ENCODE results near the gene MCTP1. TPM values are rescaled to one million over a fixed set of nuclear protein-coding genes. Genes with fewer than 3 reads are reported as not detected.

MCTP1 gene
- total RNA-seq, 4 donors from 2014 or later, result 5.4 to 22.1 (median 5.8) TPM

DNA sequence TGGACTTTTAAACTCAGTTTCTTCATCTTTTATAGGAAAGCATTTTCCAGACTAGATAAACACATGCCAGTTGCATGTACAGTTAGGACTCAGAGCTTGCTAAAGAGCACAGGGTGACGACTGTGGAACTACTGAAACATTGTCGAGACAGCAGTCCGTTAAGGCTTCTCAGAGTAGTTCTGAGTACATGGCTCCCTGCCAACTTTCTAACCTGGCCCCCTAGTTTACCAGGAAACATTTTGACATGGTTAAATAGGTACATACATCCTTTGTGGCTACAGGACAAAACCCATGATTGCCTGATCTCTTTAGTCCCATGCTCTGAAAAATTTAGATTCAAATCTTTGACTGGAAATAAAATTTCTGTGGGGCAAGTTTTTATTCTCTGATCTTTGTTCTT, 536.7 kb downstream of the MCTP1 start:
- in situ Hi-C loops (cut with MboI; ENCODE audit: low sequenced_read_pairs in 4 of 4), result no loop called here
- TF ChIP-seq POLR2A (IDR thresholded peaks at IDR 0.05), result no peak
- TF ChIP-seq, protein P1, sequence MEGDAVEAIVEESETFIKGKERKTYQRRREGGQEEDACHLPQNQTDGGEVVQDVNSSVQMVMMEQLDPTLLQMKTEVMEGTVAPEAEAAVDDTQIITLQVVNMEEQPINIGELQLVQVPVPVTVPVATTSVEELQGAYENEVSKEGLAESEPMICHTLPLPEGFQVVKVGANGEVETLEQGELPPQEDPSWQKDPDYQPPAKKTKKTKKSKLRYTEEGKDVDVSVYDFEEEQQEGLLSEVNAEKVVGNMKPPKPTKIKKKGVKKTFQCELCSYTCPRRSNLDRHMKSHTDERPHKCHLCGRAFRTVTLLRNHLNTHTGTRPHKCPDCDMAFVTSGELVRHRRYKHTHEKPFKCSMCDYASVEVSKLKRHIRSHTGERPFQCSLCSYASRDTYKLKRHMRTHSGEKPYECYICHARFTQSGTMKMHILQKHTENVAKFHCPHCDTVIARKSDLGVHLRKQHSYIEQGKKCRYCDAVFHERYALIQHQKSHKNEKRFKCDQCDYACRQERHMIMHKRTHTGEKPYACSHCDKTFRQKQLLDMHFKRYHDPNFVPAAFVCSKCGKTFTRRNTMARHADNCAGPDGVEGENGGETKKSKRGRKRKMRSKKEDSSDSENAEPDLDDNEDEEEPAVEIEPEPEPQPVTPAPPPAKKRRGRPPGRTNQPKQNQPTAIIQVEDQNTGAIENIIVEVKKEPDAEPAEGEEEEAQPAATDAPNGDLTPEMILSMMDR (IDR thresholded peaks at IDR 0.05 in 4 of 5, conservative IDR thresholded peaks at IDR 0.05 in 1 of 5), result no peak
- no peaks in the 10 kb centered on the region for H3K4me1 ChIP-seq

DNA sequence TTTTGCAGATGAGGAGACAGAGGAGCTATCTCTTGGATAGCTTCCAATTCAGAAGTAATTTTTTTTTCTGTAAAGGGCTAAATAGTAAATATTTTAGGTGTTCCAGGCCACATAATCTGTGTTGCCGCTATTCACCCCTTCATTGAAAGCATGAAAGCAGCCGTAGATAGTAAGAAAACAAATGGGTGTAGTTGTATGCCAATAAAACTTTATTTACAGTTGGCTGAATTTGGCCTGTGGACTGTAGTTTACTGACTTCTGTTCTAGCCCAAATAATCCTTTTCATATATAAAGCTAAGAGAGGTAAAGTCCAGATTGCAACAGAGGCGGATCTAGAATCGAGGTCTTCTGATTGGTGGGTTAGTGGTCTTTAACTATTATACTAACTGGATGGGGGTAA, 537.5 kb downstream of the MCTP1 start:
- no peak for ATAC-seq
- intact Hi-C loops (cut with DNase I; ENCODE audit: low total_unique reads), result no loop called here
- in situ Hi-C loops (cut with MboI; ENCODE audit: low sequenced_read_pairs in 4 of 4), result no loop called here

More for the DNA sequence above, 536.7 kb downstream of the MCTP1 start:
- no peaks in the 10 kb centered on the region for H3K36me3 ChIP-seq
- no peak overlapping the region for H3K27ac ChIP-seq
- DNase-seq (no peak), ATAC-seq (no peak)
- no peaks in the 10 kb centered on the region for H3K9me3 ChIP-seq
- H3K4me3 ChIP-seq, result no peak overlapping the region
- intact Hi-C loops (cut with DNase I; ENCODE audit: low total_unique reads), result no loop called here
- no peaks in the 10 kb centered on the region for H3K27me3 ChIP-seq

DNA sequence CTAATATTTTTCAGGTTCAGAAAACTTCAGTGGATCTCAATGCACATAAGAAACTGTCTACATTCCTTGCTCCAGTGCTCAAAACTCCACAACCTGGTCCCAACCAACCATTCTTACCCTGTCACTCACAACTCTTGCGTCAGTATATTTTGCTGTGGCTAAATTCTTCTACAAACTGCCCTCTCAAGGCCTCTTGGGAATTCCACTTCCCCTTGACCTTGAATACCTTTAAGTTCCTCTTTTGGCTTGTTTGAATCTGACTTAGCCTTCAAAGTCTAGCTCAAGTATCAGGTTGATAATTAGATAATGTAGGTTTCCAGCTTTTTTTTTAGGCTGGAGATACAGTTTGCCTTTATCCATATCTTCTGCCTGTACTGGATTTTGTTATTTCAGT, 538.2 kb downstream of the MCTP1 start:
- no peaks in the 10 kb centered on the region for H3K4me1 ChIP-seq
- no peaks in the 10 kb centered on the region for H3K9me3 ChIP-seq
- H3K4me3 ChIP-seq, result no peak overlapping the region
- H3K27me3 ChIP-seq, result no peaks in the 10 kb centered on the region
- in situ Hi-C loops (cut with MboI; ENCODE audit: low sequenced_read_pairs in 4 of 4), result no loop called here
- no peak for DNase-seq
- H3K36me3 ChIP-seq, result no peaks in the 10 kb centered on the region
- no peak for ATAC-seq
- H3K27ac ChIP-seq, result no peak overlapping the region
- TF ChIP-seq, protein P1 (IDR thresholded peaks at IDR 0.05 in 4 of 5, conservative IDR thresholded peaks at IDR 0.05 in 1 of 5), result no peak
- no peak for TF ChIP-seq POLR2A (IDR thresholded peaks at IDR 0.05)
- intact Hi-C loops (cut with DNase I; ENCODE audit: low total_unique reads), result no loop called here

More for the DNA sequence above, 537.5 kb downstream of the MCTP1 start:
- no peak overlapping the region for H3K27ac ChIP-seq
- TF ChIP-seq, protein P1 (IDR thresholded peaks at IDR 0.05 in 4 of 5, conservative IDR thresholded peaks at IDR 0.05 in 1 of 5), result no peak
- TF ChIP-seq POLR2A (IDR thresholded peaks at IDR 0.05), result no peak
- H3K4me1 ChIP-seq, result no peaks in the 10 kb centered on the region
- no peaks in the 10 kb centered on the region for H3K9me3 ChIP-seq
- no peaks in the 10 kb centered on the region for H3K36me3 ChIP-seq
- no peaks in the 10 kb centered on the region for H3K27me3 ChIP-seq
- H3K4me3 ChIP-seq, result no peak overlapping the region
- no peak for DNase-seq

DNA sequence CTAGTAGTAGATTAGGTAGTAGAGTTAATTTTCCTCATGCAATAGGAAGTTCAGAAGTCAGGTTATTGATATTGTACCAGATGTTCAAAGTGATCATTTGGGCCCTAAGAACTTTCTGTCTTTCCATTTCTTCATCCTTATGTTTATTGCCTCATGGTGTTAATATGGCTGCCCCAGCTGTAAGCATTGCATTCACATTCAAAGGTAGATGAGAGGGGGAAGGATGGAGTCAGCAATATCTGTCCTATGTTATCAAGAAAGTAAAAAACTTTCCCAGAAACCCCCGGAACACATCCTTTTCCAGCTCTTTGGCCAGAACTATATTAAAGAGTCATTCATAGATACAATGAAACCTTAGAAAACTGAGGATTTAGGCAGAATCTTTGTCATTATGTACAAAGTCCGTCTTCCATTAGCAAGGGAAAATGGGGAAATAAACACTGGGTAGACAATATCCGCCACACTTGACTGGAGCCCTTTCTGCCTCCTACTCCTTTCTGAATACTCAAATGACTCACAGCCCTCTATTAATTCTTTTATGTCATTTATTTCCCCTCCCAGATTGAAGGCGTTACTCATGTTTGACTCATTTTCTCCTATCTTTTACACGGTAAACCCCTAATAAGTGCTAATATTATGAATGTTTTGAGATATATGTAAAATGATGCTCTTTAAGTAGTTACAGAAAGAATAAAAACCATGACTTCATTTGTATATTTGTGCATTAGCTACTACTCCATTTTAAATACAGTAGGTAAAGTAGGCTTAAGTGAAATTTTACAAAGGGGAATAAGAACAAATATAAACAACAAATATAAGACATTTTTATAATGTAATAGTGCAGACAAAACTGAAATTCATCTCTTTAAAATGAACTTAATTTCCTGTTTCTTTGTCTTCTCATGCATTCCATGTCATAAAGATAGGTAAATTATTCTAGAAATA, 538.8 kb downstream of the MCTP1 start:
- ATAC-seq, result no peak
- DNase-seq, result no peak
- Histone ChIP-seq H3K9me3 (no peaks in the 10 kb centered on the region), H3K4me3 (no peak overlapping the region), H3K27me3 (no peaks in the 10 kb centered on the region), H3K4me1 (no peaks in the 10 kb centered on the region), H3K27ac (no peak overlapping the region), H3K36me3 (no peaks in the 10 kb centered on the region)
- no peak for TF ChIP-seq POLR2A (IDR thresholded peaks at IDR 0.05)
- TF ChIP-seq, protein P1 (IDR thresholded peaks at IDR 0.05 in 4 of 5, conservative IDR thresholded peaks at IDR 0.05 in 1 of 5), result no peak
- in situ Hi-C loops (cut with MboI; ENCODE audit: low sequenced_read_pairs in 4 of 4), result no loop called here
- intact Hi-C loops (cut with DNase I; ENCODE audit: low total_unique reads), result no loop called here
